ENCODE results near the gene MAN2A1. TPM values are rescaled to one million over a fixed set of nuclear protein-coding genes. Genes with fewer than 3 reads are reported as not detected.

MAN2A1 gene
- polyA plus RNA-seq, 1 donor from 2014 or later, result 5.7 TPM

- Histone ChIP-seq H3K36me3 (ENCODE audit: insufficient read depth, low read length) (no peaks in the 10 kb centered on the region), H3K9ac (ENCODE audit: low read length) (no peak overlapping the region), H3F3A (ENCODE audit: insufficient read depth, low read length, poor library complexity, severe bottlenecking) (no peaks in the 10 kb centered on the region), H3K4me3 (ENCODE audit: low read length) (no peak overlapping the region), H4K20me1 (ENCODE audit: insufficient read depth) (no peaks in the 10 kb centered on the region), H3K79me2 (replicated peaks; ENCODE audit: insufficient read depth, low read length) (no peaks in the 10 kb centered on the region), H3K9me2 (ENCODE audit: insufficient read depth, low read length) (no peaks in the 10 kb centered on the region), H3K4me2 (ENCODE audit: low read length) (no peak overlapping the region), H3K9me3 (ENCODE audit: low read length) (no peaks in the 10 kb centered on the region), H3K27ac (ENCODE audit: low read length) (no peak overlapping the region), H2AFZ (ENCODE audit: low read depth, low read length) (no peak overlapping the region), H3K27me3 (ENCODE audit: insufficient read depth, low read depth, low read length) (no peaks in the 10 kb centered on the region)
- no peak for TF ChIP-seq TAF1 (IDR thresholded peaks at IDR 0.05; ENCODE audit: low read depth)
- TF ChIP-seq RAD21 (conservative IDR thresholded peaks at IDR 0.05), result no peak
- TF ChIP-seq MXI1 (conservative IDR thresholded peaks at IDR 0.05; ENCODE audit: poor library complexity, severe bottlenecking), result no peak
- TF ChIP-seq, protein P1, sequence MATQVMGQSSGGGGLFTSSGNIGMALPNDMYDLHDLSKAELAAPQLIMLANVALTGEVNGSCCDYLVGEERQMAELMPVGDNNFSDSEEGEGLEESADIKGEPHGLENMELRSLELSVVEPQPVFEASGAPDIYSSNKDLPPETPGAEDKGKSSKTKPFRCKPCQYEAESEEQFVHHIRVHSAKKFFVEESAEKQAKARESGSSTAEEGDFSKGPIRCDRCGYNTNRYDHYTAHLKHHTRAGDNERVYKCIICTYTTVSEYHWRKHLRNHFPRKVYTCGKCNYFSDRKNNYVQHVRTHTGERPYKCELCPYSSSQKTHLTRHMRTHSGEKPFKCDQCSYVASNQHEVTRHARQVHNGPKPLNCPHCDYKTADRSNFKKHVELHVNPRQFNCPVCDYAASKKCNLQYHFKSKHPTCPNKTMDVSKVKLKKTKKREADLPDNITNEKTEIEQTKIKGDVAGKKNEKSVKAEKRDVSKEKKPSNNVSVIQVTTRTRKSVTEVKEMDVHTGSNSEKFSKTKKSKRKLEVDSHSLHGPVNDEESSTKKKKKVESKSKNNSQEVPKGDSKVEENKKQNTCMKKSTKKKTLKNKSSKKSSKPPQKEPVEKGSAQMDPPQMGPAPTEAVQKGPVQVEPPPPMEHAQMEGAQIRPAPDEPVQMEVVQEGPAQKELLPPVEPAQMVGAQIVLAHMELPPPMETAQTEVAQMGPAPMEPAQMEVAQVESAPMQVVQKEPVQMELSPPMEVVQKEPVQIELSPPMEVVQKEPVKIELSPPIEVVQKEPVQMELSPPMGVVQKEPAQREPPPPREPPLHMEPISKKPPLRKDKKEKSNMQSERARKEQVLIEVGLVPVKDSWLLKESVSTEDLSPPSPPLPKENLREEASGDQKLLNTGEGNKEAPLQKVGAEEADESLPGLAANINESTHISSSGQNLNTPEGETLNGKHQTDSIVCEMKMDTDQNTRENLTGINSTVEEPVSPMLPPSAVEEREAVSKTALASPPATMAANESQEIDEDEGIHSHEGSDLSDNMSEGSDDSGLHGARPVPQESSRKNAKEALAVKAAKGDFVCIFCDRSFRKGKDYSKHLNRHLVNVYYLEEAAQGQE (IDR thresholded peaks at IDR 0.05; ENCODE audit: borderline replicate concordance), result no peak
- no peak for TF ChIP-seq SMC3 (conservative IDR thresholded peaks at IDR 0.05; ENCODE audit: poor library complexity)
Observed at GRCh38 chr5:109819878-109820277, 130.2 kb downstream of the MAN2A1 start.

- Histone ChIP-seq H3K4me3 (ENCODE audit: low read length) (no peak overlapping the region), H3K36me3 (ENCODE audit: insufficient read depth, low read length) (no peaks in the 10 kb centered on the region), H3K79me2 (replicated peaks; ENCODE audit: insufficient read depth, low read length) (no peaks in the 10 kb centered on the region), H3K27me3 (ENCODE audit: insufficient read depth, low read depth, low read length) (no peaks in the 10 kb centered on the region), H3K4me2 (ENCODE audit: low read length) (no peak overlapping the region), H3K27ac (ENCODE audit: low read length) (no peak overlapping the region), H4K20me1 (ENCODE audit: insufficient read depth) (no peaks in the 10 kb centered on the region), H2AFZ (ENCODE audit: low read depth, low read length) (no peak overlapping the region), H3F3A (ENCODE audit: insufficient read depth, low read length, poor library complexity, severe bottlenecking) (no peaks in the 10 kb centered on the region), H3K9ac (ENCODE audit: low read length) (no peak overlapping the region), H3K9me2 (ENCODE audit: insufficient read depth, low read length) (no peaks in the 10 kb centered on the region), H3K9me3 (ENCODE audit: low read length) (no peaks in the 10 kb centered on the region)
- no peak for TF ChIP-seq EZH2 (IDR thresholded peaks at IDR 0.05; ENCODE audit: borderline replicate concordance, insufficient read depth, low read length, poor library complexity, severe bottlenecking)
- TF ChIP-seq, protein P2, sequence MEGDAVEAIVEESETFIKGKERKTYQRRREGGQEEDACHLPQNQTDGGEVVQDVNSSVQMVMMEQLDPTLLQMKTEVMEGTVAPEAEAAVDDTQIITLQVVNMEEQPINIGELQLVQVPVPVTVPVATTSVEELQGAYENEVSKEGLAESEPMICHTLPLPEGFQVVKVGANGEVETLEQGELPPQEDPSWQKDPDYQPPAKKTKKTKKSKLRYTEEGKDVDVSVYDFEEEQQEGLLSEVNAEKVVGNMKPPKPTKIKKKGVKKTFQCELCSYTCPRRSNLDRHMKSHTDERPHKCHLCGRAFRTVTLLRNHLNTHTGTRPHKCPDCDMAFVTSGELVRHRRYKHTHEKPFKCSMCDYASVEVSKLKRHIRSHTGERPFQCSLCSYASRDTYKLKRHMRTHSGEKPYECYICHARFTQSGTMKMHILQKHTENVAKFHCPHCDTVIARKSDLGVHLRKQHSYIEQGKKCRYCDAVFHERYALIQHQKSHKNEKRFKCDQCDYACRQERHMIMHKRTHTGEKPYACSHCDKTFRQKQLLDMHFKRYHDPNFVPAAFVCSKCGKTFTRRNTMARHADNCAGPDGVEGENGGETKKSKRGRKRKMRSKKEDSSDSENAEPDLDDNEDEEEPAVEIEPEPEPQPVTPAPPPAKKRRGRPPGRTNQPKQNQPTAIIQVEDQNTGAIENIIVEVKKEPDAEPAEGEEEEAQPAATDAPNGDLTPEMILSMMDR (IDR thresholded peaks at IDR 0.05; ENCODE audit: poor library complexity, severe bottlenecking), result no peak
- no peak for TF ChIP-seq MXI1 (conservative IDR thresholded peaks at IDR 0.05; ENCODE audit: poor library complexity, severe bottlenecking)
- TF ChIP-seq EP300 (conservative IDR thresholded peaks at IDR 0.05; ENCODE audit: poor library complexity, severe bottlenecking), result no peak
- TF ChIP-seq, protein P1 (IDR thresholded peaks at IDR 0.05; ENCODE audit: borderline replicate concordance), result no peak
- TF ChIP-seq POLR2AphosphoS5 (IDR thresholded peaks at IDR 0.05), result no peak
- no peak for TF ChIP-seq SMC3 (conservative IDR thresholded peaks at IDR 0.05; ENCODE audit: poor library complexity)
- TF ChIP-seq RAD21 (conservative IDR thresholded peaks at IDR 0.05), result no peak
- no peak for TF ChIP-seq TAF1 (IDR thresholded peaks at IDR 0.05; ENCODE audit: low read depth)
Observed at GRCh38 chr5:109823597-109823996, 133.9 kb downstream of the MAN2A1 start.

All from neural cell (in vitro differentiated cells).